ENCODE data around the gene KIF5B.

KIF5B gene

GRCh38 chr10:31961277-31962074, 94.7 kb downstream of the KIF5B start:
- DNase-seq (ENCODE audit: low read depth in 2 of 2), result no peak

GRCh38 chr10:31959461-31960173, 96.6 kb downstream of the KIF5B start:
- DNase-seq (ENCODE audit: low read depth in 2 of 2), result no peak
